ENCODE measurements around the gene TGIF1. TPM values are rescaled to one million over a fixed set of nuclear protein-coding genes. Genes with fewer than 3 reads are reported as not detected.
"Not testable (repeated sequence)": the region's sequence is repeated elsewhere in the genome, so short reads cannot be mapped to it uniquely, and the experiment has no call there.

The TGIF1 gene
- total RNA-seq, 1 experiment from 2014 or later: 242 TPM

DNA sequence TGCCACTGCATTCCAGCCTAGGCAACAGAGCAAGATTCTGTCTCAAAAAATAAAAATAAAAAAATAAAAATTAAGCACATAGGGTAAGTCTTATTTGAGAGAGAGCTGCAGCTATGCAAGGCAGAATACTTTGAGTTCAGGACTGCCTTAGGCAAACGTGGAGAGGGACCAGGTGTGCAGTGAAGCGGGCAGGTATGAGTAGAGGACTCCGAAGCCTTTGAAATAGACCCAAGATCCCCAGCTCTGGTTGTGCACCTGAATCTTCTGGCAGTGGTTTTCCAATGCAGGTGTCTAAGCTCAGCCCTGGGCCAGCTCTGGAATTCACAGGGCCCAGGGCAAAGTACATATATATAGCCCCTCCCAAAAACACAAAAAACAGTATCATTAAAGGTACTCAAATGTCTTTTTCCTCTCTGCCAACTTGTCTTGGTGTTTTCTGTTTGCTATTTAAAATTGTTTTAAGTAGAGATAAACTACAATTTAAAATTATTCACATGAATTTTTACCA lies 21.2 kb downstream of the TGIF1 start:
- no TSS peak for BruUV-seq (replicated peaks)
- Histone ChIP-seq H3K79me2 (ENCODE audit: insufficient read depth, low read length) (no peaks in the 10 kb centered on the region), H4K20me1 (ENCODE audit: insufficient read depth) (no peaks in the 10 kb centered on the region), H2AFZ (ENCODE audit: low read depth, low read length, poor library complexity, severe bottlenecking) (no peak overlapping the region), H3K9me3 (ENCODE audit: control insufficient read depth in 1 of 2, insufficient read depth in 1 of 2, low read depth in 1 of 2, low read length in 2 of 2) (no peaks in the 10 kb centered on the region), H3K4me3 (replicated peaks in 1 of 2; ENCODE audit: low read depth in 1 of 2, low read length in 2 of 2) (no peak overlapping the region), H3K9me2 (ENCODE audit: insufficient read depth) (no peaks in the 10 kb centered on the region), H3K9ac (ENCODE audit: low read length) (no peak overlapping the region), H3K27ac (ENCODE audit: low read depth, low read length) (no peak overlapping the region), H3K36me3 (ENCODE audit: control insufficient read depth in 1 of 2, insufficient read depth in 2 of 2, low read length in 2 of 2) (no peaks in the 10 kb centered on the region), H3K27me3 (ENCODE audit: insufficient read depth, low read length) (no peaks in the 10 kb centered on the region), H3K4me2 (ENCODE audit: low read length) (no peak overlapping the region), H3K4me1 (ENCODE audit: control insufficient read depth in 1 of 2, insufficient read depth in 2 of 2, low read length in 2 of 2) (peaks cover 17 to 19% of the 10 kb centered on the region in 2 experiments; a peak in 3 of 4 replicates)
- ATAC-seq (no peak), DNase-seq (ENCODE audit: low read depth, low spot score) (no peak)
- CTCF ChIA-PET: no interaction called here
- RAD21 ChIA-PET (ENCODE audit: low non-redundant PET in 1 of 2, low total read pairs in 2 of 2, uncharacterized antibody in 2 of 2, unreplicated experiment in 2 of 2): no interaction called here
- intact Hi-C loops (cut with micrococcal nuclease): no loop called here
- POLR2A ChIA-PET: no interaction called here
- no peak for TF ChIP-seq TCF7L2 (IDR thresholded peaks at IDR 0.05; ENCODE audit: borderline replicate concordance, extremely low read depth, insufficient read depth, insufficient read length)
- no peak for TF ChIP-seq YY1 (IDR thresholded peaks at IDR 0.05; ENCODE audit: extremely low read depth, insufficient replicate concordance, low read depth, low read length)
- no peak for TF ChIP-seq RAD21 (IDR thresholded peaks at IDR 0.05; ENCODE audit: low read depth)
- TF ChIP-seq, protein P1, sequence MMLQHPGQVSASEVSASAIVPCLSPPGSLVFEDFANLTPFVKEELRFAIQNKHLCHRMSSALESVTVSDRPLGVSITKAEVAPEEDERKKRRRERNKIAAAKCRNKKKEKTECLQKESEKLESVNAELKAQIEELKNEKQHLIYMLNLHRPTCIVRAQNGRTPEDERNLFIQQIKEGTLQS (IDR thresholded peaks at IDR 0.05): no peak

DNA sequence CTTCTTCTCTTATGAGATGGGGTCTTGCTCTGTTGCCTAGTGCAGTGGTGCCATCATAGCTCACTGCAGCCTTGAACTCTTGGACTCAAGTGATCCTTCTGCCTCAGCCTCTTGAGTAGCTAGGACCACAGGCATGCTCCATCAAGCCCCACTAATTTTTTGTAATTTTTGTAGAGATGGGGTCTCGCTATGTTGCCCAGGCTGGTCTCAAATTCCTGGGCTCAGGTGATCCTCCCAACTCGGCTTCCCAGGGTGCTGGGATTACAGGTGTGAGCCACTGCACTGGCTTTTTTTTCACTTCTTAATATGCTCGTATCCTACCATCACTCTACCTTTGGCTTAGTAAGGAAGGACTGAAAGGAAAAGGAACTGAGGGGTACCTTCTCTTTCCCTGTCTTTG lies 22.1 kb downstream of the TGIF1 start:
- CTCF ChIA-PET; H3K27me3 ChIP-seq (ENCODE audit: insufficient read depth, low read length); H3K79me2 ChIP-seq (ENCODE audit: insufficient read depth, low read length); H3K36me3 ChIP-seq (ENCODE audit: control insufficient read depth in 1 of 2, insufficient read depth in 2 of 2, low read length in 2 of 2); RAD21 ChIA-PET (ENCODE audit: low non-redundant PET in 1 of 2, low total read pairs in 2 of 2, uncharacterized antibody in 2 of 2, unreplicated experiment in 2 of 2); H3K4me3 ChIP-seq (replicated peaks in 1 of 2; ENCODE audit: low read depth in 1 of 2, low read length in 2 of 2); POLR2A ChIA-PET; H3K9ac ChIP-seq (ENCODE audit: low read length); H3K27ac ChIP-seq (ENCODE audit: low read depth, low read length); BruUV-seq (replicated peaks); intact Hi-C loops (cut with micrococcal nuclease); ATAC-seq; DNase-seq (ENCODE audit: low read depth, low spot score); H4K20me1 ChIP-seq (ENCODE audit: insufficient read depth); H2AFZ ChIP-seq (ENCODE audit: low read depth, low read length, poor library complexity, severe bottlenecking); H3K9me3 ChIP-seq (ENCODE audit: control insufficient read depth in 1 of 2, insufficient read depth in 1 of 2, low read depth in 1 of 2, low read length in 2 of 2); H3K9me2 ChIP-seq (ENCODE audit: insufficient read depth); H3K4me2 ChIP-seq (ENCODE audit: low read length): not testable (repeated sequence)
- peaks cover 7 to 11% of the 10 kb centered on the region in 2 experiments; a peak in 3 of 4 replicates for H3K4me1 ChIP-seq (ENCODE audit: control insufficient read depth in 1 of 2, insufficient read depth in 2 of 2, low read length in 2 of 2)

All from HCT116 (cell line).